Femur (tissue), 1 donor: ENCODE data around the gene NAPA.

Experiments used
- DNase-seq: peaks from one replicate; pipeline ENCODE4 v3.0.0-alpha.2; 2017

The NAPA gene

DNA sequence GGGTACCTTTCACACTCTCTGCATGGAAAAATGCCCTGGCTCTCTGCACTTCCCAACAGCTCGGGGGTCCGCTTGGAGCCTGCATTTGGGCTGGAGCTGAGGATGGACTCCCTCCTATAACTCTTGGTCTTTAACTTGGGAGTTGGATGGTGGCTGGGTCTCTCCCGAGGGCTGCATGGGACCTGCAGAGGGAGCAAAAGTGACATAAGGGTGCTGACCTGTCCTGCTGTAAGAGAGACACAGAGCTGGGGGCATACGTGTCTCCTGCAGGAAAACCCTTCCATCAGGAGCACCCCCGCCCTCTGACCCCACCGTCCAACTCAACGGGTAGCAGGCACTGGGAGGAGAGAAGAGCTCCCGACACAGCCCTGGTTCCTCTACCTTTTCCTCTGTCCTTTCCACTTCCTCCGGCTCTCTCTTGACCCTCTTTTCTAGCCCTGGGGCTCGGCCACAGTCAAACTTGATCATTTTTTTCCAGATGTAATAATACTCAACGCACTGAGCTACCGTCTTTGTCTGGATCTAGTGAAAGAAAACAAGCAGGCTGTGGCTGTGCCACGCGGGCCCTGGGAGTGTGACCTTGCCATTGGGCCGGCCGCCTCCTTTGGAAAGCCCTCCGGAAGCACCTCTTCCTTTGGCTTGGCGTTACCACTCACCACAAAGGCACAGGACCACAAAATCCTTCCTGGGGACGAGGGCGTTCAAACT, 6.8 kb upstream of the NAPA start:
- DNase-seq, result no peak

DNA sequence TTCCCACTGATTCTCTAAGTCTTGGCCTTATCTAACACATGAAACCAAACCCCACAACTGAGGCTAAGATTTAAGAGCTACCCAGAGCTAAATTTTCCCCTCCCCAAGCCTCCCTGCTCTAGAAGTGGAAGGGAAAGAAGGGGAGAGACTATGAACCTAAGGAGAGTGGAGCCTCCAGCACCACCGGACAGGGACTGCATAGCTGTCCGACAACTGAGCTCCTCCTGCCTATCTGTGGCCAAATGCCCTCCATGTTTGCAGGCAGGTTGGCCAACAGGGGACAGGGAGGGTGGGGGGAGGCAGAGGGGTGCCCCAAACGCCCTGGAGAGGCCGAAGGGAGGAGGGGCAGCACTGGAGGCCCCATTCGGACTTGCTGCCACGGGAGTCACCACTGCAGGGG, 6.0 kb upstream of the NAPA start:
- DNase-seq, result no peak

DNA sequence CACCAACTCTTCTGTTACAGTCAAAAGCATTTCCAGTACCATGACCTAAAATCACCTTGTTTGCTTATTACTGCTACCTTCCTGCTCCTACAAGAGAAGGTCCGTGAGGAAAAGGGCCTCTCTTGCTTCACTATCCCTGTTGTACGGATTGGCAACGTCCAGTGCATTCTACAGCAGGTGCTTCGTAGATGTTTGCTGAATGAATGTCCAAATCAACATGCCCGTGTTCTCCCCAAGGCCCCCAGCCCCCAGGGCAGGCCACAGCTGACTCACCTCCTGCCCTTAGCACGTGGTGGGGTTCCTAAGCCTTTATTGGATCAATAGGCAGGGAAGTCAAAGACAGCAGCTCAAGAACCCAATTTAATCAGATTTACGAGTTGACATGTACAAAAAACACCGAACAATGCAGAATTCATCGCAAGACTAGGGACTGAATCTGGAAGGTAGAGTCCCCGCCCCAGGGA, 5.5 kb upstream of the NAPA start:
- no peak for DNase-seq

DNA sequence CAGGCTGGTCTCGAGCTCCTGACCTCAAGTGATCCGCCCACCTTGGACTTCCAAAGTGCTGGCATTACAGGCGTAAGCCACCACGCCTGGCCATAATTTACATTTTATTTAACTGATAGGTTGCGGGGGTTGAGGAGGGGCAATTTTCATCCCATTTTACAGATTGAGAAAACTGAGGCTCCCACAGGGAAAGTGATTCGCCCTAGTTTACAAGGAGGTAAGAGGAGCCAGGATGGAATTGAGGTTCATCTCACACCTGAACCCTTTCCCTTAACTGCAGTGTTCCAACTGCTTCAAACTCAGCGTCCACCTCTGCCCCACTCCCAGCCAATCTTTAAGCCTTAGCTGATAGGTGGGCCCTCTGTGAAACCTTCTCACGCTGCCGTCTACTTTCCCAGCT, 4.0 kb upstream of the NAPA start:
- DNase-seq, result no peak

DNA sequence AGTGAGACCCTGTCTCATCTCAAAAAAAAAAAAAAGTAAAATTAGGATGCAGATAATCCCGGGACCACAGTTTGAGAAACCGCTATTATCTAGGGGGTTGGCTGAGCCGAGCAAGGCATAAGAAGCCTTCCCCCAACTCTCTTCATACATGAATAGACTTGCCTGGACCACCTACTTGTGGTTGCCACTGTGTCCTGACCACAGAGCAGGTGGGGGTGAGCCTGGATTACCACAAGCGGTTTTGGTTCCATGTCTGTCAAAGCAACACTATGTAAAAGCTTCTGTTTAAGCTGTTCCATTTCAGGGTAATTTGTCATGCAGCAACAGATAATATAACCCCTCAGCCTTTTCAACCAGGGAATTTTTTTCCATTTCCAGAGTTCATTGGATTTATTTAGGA, 3.3 kb upstream of the NAPA start:
- DNase-seq, result no peak

DNA sequence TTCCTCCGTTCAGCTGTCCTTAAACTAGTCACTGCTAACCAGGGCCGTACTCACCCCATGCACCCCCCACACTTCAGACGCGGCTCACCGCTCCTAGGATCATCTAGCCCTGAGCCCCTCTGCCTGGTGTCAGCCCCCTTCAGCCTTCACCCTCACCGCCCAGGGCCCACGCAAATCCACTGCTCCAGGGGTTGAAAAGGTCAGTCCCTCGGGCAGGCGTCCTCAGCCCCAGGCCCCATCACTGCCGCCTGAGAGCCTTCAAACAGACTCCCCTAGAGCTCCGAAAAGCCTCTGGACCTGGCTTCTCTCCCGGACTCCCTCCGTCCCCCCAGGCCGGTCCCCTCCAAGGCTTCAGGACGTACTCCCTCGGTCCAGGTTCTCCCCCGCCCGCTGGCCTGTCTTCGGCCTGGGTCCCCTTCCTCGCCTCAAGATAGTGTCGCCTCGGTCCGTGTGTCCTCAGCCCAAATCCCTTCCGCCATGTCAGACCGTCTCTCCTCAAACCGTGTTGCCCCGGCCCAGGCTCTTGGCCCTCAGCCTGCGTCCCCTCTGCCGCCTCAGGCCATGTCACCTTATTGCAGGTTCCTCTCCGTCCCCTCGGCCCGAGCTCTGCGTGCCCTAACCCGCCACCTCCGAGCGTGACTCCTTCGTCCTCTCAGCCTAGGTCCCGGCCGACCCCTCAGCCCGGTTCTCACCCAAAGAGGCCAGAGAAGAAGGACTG, 553 bp downstream of the NAPA start:
- DNase-seq, result no peak

DNA sequence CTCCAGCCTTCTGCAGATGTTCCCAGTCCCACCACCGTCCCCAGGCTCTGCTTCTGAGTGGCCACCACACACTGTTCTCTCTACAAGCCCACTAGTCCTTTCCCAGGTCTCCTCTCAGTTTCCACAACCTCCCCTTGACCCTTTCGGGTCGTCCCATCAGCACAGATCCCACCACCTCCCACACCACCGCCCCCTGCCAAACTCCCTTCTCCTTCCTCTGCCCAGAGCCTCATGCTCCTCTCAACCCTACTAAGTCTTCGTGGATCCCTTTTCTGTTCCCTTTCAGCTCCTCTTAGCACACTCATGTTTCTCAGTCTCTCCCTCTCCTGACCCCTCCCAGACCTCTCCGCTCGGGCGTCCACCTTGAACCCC, 1.9 kb downstream of the NAPA start:
- no peak for DNase-seq

DNA sequence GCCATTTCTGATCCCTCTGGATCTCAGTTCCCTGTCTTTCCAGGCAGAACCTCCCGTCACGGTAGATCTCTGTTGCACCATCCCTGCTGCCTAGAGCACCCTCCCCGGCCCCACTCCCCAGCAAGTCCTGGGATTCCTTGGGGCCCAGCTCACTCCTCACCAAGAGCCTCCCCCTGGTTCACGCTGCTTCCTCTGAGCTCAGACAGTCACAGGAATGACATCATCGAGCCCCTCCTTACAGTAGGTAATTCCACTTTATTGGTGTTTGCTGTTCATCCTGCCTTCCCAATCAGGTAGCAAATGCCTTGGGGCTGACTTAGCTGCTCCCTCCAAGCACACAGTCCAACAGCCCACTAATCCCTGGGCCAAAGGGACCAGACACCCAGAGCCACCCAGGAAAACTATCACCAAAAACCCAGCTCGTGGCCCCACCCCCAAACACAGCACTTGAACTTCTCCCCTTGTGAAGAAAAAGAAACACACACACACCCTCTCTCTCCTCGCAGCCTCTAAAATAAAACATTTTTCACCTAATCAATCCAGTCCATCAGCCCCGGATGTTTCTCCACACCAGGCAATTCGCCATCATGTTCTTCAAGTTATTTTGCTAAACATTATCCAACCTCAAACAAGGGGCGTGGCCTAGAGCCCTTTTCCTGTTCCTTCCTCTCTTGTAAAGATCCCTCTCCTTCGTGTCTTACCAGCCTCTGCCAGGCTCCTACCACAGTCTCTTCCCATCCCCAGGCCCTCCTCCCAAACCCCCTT, 2.5 kb downstream of the NAPA start:
- DNase-seq, result no peak

DNA sequence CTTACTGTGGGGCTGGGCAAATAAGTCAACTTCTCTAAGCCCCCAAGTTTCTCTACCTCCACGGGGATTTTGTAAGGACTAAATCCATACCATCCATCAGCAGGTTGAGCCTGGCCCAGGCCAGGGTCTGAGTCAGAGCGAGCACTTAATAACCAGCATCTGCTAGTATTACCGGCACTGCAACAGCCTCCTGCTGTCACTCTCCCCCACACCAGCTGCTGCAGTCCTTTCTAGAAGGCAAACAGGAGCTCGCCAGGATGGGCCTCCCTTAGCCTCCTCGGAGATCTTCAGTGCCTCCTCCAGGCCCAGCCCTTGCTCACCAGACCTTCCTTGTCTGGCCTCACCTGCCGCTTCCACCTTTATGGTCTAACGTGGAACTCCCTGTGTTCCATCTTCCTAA, 3.2 kb downstream of the NAPA start:
- no peak for DNase-seq

DNA sequence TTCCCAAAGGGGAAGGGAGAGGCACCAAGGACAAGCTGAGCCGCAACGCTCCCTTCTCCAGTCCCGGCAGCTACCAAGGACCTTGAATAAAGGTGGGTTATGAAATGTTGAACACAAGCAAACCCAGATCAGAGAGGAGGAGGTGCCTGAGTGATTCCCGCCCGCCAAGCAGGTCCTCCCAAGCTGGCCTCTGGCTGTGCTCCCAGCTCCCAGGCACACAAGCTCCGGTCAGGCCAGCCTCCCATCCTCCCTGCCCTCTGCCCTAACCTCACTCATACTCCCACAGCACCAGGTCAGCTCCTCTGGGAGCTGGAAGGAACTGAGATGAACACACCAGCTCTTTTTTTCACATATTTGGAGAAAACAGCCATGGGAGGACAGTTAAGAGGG, 3.7 kb downstream of the NAPA start:
- DNase-seq, result no peak

DNA sequence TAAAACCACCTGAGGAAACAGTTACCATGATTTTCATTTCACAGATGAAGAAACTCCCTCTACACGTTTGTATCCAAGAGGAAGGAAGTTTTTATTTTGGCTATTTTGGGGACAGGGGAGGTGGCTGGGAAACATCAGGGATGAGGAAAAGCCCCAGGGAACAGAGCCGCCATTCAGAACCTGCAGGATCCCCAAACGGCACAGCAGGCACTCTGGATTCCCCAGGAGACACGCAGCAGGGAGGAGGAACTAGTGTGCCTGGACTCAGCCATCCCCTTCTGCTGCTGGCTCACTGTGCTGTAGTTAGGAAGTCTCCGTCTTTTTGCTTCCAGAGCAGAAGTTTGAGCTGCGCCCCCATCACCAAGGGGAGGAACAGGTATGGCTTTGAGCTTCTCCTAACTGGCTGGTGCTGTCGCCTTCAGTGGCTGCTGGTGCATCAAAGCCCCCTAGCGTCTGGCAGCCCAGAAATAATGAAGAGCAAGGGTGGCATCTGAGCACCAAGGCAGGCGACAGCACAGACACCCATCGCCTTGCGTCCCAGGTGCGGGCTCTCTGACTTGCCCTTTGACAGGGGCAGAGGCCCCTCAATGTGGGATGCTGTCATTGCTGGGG, 4.2 kb downstream of the NAPA start:
- DNase-seq, result no peak

DNA sequence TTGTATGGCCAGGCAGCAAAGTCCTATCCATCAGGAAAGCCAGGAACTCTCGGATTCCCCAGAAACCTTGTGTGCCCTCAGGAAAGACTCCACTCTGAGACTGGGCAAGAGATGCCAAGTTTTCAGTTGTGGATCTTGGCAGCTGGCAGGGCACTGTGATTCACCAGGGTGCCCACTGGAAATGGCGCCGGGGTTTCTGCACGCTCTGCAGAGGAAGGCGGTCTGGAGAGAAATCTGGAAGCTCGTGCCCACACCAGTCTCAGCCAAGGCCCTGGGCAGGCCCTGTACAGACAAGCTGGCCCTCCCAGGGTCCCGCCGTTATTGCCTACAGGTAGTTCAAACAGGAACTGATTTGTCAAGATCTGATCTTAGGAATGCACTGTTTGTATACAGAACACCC, 4.9 kb downstream of the NAPA start:
- no peak for DNase-seq

DNA sequence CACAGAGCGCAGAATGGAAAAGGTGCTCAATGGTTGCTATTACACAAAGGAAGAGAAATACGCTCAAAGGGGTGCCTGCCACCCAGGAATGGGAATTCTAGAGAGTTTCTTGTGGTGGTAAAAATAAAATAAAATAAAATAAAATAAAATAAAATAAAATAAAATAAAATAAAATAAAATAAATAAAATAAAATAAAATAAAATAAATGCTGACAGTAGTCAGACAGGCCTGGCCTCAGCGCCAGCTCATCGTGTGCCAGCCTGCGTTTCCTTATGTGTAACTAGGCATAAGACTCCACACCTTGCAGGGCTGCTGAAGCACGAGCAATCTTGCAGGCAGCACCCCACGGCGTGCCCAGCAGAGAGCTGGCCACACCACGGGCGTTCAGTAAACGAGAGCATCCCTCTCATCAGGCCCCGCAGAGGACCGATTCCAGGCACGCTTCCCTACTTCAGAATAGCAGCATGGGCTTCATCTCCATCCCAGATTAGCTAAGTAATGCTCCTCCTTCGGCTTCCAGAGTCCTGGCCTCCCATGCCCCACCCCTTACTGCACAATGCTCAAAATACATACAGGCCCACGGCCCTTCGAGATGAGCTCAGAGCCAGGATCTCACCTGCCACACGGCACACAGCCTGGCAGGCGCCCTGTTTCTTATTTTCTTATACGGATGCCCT, 5.6 kb downstream of the NAPA start:
- no peak for DNase-seq

DNA sequence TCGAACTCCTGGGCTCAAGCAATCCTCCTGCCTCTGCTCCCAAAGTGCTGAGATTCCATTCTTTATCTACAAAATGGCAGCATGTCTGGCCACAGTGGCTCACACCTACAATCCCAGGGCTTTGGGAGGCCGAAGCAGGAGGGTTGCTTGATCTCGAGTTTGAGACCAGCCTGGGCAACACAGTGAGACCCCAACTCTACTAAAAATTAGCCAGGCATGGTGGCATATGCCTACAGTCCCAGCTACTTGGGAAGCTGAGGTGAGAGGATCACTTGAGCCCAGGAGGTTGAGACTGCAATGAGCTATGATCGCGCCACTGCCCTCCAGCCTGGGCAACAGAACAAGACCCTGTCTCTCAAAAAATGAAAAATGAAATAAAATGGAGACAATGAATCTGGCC, 6.1 kb downstream of the NAPA start:
- no peak for DNase-seq

DNA sequence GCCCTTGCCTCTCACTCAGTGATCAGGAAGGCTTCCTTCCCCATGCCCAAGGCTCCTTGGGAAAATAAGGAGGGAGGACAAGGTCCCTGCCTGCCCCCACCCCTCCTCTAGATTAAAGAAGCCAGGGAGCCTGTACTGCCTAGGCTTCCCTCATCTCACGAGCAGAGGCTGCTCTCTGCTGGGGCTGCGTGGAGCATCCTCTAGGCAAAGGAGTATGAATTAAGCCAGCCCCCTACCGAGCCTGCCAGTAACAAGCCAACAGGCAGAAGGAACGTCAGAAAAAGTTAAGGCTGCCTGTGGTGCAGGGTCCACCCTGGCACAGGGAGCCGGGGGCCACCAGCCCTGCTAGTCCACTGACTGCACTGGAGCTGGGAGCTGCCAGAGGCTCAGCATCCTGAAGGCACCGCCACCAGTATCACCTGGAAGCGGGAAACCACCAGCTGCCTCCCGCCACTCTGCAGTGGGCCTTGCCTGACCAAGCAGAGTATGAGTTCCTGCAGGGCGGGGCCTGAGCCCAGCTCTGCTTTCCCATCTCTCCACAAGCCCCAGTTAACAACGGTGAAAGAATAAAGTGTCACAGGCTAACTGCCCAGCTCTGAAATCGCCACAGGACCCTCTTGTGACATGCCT, 6.8 kb downstream of the NAPA start:
- no peak for DNase-seq

DNA sequence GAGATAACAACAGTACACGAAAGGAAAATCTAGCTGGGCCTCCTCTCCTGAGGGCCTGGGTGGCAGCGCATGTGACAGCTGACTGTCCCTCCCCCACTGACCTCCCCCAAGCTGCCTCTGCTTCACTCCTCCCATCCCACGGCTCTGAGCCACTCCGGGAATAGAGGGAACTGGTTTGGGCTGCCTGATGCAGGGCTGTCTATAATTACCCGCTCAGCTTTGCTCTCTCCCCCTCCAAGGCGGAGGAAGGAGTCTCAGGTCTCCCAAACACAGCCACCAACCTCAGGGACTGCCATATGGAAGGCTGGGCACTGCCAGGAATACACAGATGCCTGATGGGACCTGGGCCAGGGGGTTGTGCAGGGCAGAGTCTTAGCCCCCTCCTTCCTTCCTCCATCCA, 7.9 kb downstream of the NAPA start:
- peak; percentile 68 for DNase-seq

DNA sequence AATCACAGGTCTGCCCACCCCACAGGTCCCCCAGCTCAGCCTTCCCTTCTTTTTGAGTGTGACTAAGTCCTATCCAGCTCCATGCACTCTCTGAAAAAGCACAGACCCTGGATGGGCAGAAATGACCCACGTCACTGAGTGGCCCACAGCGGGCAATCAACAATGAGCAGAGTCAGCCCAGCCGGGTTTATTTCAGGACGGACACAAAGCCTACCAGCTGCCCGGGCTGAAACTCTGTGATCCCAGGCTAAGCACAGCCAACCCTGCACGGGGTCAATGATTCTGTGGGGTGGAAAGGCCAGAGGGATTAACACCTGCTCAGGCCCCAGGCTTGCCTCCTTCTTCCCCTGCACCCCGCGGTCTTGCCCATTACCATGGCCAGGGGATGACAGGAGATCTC, 8.4 kb downstream of the NAPA start:
- DNase-seq, result no peak

DNA sequence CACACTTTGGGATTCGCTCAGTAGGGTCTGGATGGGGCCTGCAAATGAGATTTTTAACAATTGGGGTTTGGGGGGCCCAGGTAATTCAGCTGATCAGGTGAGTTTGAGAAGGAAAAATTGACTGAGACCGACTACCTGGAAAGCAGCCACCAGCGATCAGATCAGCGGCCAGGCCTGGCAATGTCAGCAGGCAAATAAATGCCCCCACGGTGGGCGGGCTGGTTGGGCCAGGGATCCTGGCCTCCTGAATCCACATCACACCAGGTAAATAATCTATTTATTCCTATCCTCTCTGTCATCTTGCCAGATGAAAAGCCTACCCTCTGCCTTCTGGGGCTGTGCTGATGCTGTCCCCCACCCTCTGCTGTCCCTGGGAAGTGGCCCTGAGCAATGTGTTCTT, 9.4 kb downstream of the NAPA start:
- DNase-seq, result no peak

DNA sequence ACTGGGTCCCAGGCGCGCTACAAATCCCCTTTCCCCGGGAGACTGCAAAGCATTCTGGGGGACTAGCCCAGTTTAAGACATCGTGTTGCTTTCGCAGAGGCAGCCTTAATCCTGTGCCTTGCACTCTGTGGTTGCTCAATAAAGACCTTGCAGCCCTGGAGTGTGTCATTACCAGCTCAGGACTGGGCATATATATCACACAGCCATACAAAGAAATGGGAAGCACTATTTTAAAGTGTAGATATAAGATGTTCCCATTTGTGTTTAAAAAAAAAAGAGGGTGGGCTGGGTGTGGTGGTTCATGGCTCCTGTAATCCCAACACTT, 11.1 kb downstream of the NAPA start:
- no peak for DNase-seq

DNA sequence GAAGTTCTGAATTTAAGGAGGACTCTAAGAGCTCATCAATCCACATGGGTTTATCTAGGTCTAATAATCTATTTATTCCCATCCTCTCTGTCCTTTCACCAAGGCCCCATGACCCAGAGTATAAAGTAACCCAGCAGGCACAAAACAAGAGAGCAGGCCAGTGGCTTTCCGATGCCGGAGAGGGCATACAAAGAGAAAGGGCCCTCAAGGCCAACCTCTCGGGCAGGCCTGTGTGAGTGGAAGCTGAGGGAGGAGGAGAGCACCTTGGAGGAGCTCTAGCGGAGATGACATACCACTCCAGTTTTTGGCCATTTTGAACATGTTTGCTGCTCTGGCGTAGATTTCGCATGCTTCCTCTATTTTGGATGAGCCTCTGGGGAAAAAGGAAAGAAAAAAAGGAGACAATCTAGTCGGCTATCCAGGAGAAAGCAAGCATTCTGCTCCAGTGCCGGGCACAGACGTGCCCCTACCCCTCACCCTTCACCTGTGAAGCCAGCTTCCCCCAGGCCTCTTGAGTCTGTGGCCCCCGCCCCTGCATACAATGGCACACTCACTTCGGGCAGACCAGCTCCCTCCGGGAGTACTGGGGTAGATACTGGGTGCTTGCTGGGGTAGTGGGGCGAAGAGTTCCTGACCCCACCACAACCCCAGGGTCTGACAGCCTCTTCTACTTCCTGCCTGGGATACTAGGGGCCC, 11.6 kb downstream of the NAPA start:
- DNase-seq, result no peak

DNA sequence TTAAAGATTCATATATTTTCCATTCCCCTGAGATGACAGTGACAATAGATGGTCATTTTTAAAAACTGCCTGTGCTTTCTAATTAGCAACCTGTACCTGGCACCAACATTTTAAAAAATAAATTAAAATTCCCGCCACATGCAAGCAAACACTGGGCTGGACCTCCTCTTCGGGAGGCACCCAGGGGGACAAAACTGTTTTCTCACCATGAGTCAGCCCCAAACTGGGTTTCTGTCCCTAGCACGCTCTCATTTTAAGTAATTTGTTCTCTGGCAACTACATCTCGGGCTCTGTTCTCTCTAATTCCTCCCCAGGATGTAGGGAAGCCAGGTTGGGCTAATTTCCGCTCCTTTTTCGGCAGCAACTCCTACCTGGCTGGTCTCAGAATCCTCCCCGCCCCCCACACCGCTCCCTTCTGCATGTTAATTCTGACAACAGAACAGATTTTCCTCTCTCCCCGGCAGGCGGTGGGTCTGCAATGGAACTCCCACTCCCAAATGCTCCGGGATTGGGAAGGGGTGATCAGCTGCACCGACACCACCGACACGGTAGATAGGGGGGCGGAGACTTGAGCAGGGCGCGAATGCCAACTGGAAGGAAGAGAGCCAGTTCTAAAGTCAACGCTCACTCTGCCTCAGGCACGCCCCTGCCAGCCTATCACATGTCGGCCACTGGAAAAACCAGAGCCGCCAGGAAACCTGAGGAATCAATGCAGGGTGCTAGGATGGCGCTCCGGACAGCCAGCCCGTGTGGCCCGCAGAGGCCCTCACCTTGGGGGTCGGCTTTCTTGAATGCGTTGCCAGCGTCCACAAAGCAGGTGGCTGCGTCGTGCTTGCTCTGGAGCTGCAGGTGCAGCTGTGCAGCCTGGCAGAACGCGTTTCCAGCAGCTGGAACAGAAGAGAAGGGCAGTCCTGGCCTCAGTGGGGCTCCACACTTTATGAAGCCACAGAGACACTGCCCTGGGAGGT, 14.7 kb downstream of the NAPA start:
- no peak for DNase-seq
